HT1080 (cell line): ENCODE measurements around the gene OIT3. TPM values are rescaled to one million over a fixed set of nuclear protein-coding genes. Genes with fewer than 3 reads are reported as not detected.
A peak's percentile ranks its signal among the peaks of the same experiment; 100 is the strongest.

Experiments
- DNase-seq: peaks from one replicate; pipeline ENCODE4 v3.0.0-alpha.2; 2015; ENCODE audit warnings: low read depth
- polyA plus RNA-seq, 2 experiments: library from polyadenylated mRNA; depleted of rRNA; stranded (reverse); fragments of >200 nt; gene quantifications; 2 replicates each; pipeline ENCODE4 v1.2.3, GENCODE V29; 2015
- total RNA-seq: library from RNA; depleted of rRNA; stranded (reverse); fragments of >200 nt; shearing (Covaris generic); gene quantifications from 2 replicates; pipeline ENCODE4 v1.2.3, GENCODE V29; 2014; rRNA removed

OIT3 gene
- not detected in 2 replicates for total RNA-seq
- polyA plus RNA-seq (2015; cell fraction: cytosol; rRNA removed) = not detected in 2 replicates
- polyA plus RNA-seq (2015; cell fraction: nucleus; rRNA removed) = not detected in 2 replicates

DNA sequence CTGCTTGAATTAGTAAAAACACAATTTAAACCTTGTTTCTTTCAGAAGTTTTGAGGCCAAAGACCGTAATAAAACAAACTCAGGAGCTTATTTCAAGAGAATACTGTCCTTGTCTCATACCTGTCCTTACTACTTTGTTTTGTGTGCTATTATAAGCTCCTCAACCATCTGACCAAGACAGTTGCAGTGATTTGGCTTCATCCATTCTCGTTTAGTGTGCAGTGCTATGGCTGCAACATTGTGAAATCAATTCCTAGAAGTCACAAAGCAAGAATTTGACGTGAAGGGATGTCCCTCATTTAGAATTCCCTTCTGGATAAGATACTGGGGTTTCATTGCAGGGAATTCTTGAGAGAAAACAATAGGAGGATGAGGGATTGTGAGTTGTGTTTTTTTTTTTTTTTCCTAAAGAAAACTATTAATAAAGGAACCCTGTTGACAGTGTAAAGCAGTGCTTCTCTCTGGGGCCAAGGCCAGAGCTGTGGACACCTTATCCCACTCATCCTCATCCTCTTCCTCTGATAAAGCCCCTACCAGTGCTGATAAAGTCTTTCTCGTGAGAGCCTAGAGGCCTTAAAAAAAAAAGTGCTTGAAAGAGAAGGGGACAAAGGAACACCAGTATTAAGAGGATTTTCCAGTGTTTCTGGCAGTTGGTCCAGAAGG lies at the start of gene OIT3:
OIT3 (plus strand) TSS at position 604 of the 663 bp plus-strand sequence. CDS start 60 bp downstream, outside the sequence.
- DNase-seq = no peak

DNA sequence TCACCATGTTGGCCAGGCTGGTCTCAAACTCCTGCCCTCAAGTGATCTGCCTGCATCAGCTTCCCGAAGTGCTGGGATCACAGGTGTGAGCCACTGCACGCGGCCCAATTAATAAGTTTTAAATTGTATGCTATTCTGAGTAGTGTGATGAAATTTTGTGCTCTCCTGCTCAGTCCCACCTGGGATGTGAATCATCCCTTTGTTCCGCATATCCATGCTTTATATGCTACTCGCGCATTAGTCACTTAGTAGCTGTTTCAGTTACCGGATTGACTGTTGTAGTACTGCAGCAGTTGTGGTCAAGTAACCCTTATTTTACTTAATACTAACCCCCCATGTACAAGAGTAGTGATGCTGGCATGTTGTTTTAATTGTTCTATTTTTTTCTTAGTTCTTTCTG lies 47.3 kb upstream of the OIT3 start:
- DNase-seq = peak; percentile 90

DNA sequence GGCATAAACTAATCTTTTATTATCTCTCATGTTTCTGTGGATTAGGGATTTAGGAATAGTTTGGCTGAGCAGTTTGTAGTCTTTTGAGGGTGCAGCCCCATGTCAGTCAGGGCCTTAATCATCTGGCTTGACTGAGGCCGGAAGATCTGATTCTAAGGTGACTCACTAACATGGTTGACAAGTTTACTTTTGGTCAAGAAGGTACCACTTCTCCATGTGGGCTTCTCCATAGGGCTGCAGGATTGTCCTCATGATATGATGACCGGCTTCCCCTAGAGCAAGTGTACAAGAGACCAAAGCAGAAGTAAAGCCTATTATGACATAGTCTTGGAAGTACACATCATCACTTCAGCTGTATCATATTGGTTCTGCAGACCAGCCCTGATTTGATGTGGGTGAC lies 45.9 kb upstream of the OIT3 start:
- DNase-seq = peak; percentile 66

- DNase-seq = no peak
Observed at GRCh38 chr10:72850861-72851260, 42.7 kb upstream of the OIT3 start.

GRCh38 chr10:72851509-72851908 lies 42.0 kb upstream of the OIT3 start:
- no peak for DNase-seq

DNA sequence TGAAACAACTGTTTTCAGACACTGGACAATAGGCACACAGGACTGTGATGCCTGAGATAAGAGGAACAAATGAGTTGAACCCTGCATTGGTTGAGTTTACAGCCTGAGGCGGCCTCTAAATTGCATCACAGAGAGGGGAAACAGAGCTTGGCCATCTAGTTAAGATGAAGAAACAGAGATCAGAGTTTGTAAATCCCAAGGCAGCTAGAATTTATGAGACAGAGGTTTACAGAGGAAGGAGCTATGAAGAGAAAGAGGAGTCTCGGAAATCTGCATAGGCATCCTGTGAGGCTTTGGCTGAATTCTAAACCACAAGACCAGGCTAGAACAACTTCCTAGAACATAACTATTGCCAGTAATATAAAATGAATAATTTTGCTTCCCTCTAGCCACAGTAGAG lies 41.0 kb upstream of the OIT3 start:
- DNase-seq = no peak

DNA sequence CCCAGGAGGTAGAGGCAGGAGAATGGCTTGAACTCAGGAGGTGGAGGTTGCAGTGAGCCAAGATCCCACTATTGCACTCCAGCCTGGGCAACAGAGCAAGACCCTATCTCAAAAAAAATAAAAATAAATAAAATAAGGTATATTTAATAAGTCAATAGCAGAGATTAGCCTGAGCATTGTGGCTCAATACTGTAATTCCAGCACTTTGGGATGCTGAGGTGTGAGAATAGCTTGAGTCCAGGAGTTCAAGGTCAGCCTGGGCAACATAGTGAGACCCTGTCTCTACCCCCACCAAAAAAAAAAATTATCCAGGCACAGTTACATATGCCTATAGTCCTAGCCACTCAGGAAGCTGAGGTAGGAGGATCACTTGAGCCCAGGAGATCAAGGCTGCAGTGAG lies 38.4 kb upstream of the OIT3 start:
- DNase-seq = no peak

- DNase-seq = no peak
Observed at GRCh38 chr10:72855790-72856189, 37.7 kb upstream of the OIT3 start.

GRCh38 chr10:72858067-72858466 lies 35.5 kb upstream of the OIT3 start:
- DNase-seq = no peak

DNA sequence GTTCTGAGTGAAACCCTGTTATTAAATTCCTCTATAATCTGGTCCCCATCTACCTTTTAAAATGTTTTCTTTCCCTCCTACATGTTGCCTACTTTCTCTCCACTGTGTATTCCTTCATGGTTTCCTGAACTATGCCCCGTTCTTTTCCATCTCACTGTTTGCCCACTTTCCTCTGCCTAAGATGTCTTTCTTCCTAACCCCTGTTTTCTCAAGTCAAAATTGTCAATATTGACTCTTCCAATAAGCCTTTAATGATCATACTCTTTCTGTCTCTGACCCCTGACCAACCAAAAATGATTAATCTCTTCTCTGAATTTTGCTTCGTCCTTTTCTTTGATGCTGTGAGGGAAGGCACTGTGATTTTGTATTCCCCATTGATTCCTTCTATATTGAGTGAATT lies 30.6 kb upstream of the OIT3 start:
- DNase-seq = no peak

DNA sequence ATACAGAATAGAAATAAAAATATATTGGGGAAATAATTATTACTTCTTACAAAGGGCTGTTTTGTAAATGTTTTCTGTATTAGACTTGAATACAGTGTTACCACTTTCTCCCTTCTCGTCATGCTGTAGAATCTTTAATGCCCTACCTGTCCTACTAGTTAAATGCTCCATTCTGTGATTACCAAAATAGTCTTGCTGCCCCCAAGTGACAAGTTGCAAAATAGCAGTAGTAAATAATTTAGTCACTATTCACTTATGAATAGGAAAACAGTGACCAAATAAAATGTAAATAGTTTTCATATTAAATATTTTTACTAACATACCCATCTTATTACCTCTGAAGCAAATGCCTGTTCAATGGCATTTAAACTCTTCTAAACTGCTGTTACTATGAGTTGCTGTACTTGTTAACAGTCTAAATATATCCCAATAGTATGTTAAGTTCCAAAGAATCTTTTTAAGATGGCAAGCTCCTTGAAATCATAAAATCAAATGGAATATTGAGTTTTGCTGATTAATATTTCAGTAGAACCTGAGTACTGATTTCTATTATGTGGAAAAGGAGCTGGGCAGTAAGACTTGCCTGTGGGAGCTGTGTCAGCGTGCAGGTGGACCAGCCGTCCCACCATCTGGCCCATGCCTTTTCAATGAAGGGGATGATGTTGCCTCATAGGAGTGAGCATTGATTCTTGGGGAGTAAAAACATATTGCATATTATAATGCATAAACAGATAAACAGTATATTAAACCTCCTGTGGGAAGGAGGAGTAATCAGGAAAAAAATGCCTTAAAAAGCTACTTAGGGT lies 18.1 kb upstream of the OIT3 start:
- peak; percentile 24 for DNase-seq

- no peak for DNase-seq
Observed at GRCh38 chr10:72879245-72879644, 14.3 kb upstream of the OIT3 start.

DNA sequence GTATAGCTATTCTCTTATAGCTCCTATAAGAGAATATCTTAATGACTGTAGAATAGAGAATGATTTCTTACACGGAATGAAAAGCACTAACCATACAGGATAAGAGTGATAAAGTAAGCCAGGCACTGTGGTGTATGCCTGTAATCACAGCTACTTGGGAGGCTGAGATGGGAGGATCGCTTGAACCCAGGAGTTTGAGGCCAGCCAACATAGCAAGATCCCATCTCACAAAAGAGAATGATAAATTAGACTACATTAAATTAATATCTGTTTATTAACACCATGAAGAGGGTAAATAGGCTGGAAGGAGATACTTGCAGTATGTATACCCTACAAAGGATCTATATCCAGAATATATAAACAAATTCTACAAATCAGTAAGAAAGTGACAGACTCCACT lies 12.2 kb upstream of the OIT3 start:
- no peak for DNase-seq

DNA sequence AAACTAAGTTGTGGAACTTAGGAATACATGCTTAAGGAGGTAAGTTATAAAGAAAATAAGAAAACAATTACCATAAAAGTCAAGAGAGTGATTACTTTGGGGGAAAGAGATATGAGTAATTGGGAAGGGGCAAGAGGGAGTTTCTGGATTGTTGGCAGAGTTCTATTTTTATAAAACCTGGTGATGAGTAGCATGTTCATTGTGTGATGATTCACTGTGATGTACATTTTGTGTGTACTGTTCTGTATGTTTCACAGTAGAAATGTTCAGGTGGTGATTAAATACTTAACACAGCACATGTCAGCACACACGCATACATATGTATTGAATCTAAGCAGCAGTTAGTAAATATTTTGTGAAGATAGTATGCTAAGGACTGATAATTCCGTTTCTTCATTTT lies 9.7 kb upstream of the OIT3 start:
- DNase-seq = peak; percentile 40

DNA sequence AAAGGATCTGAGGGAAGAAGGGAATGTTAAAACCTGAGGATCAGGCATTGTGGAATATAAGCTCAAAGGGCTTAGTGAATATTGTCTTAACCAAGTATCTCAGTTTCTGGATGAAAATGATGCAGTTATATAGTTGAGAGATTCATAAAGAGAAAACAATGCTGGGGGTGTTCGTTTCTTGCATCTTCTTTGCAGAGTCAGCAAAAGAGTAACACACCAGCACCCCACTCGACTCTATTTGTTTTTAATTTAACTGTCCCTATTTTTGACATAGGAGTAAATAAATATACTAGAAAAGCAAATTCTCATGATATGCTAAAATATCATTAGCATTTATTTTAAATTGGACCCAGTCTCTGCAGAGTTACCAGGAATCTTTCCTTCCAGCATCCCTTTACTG lies 7.6 kb upstream of the OIT3 start:
- DNase-seq = no peak

DNA sequence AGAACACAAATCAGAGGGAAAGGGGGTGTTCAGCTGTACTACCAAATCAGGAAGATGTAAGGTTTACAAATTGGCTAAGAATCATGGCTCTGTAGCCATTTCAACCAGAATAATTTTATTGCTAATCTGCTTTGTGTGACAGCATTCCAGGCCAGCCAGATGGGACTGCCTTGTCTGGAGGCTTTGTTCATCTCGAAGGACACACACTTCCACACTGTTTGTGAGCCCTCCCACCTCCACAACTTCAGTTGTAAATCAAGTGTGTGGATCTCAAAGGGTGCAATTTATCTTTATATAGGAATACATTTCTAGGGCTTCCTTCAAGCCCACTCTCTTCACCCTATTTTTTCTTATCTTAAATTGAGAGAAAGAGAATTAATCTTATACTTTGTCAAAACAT lies 6.9 kb upstream of the OIT3 start:
- DNase-seq = no peak

DNA sequence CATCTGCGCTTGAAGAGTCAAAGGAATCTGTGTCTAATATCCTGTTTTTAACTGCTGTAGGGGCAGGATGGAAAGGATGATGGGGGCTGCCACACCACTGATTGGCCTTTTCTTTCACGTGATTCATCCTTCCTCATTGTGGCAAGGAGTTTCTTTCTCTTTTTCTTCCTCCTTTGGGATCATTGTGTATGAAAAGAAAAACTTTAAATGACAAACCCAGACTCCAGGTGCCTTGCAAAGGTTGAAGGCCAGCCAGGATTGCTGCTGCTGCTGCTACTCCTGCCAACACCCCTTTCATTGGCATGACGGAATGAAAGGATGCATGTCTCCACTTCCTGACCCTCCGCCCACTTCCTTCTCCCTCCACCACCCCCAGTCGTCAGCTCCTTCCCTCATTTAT lies 6.5 kb upstream of the OIT3 start:
- DNase-seq = peak; percentile 27

DNA sequence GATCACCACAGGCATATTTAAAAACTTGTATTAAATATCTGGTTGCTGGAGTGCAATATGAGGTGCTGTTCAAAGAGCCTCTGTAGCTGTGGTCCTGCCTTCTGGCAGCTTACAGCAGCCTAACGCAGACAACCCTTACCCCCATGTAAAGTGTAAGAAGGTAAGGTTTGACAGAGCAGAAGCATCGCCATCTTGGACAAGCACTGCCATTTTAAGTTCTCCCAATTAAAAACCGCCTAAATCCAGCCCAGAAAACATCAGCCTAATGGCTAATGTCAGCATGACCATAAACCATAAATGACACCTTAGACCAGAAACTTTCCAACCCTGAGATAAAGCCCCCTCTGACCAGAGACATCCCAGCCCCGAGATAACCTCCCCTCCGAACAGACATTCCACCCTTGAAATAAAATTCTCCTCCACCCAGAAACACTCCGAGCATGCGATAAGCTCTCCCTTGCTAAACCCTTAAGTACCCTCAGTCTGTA lies 5.3 kb upstream of the OIT3 start:
- DNase-seq = no peak

DNA sequence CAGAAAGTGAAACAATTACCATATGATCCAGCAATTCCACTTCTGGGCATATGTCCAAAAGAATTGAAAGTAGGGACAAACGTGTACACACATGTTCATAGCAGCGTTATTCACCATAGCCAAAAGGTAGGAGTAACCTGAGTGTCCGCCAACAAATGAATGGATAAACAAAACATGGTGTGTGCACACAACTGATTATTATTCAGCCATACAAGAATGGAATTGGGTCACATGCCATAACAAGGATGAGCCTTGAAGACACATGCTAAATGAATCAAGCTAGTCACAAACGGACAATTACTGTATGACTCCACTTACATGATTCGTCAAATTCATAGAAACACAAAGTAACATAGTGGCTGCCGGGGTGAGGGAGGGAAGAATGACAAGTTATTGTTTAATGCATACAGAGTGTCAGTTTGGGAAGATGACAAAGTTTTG lies 4.1 kb upstream of the OIT3 start:
- no peak for DNase-seq

DNA sequence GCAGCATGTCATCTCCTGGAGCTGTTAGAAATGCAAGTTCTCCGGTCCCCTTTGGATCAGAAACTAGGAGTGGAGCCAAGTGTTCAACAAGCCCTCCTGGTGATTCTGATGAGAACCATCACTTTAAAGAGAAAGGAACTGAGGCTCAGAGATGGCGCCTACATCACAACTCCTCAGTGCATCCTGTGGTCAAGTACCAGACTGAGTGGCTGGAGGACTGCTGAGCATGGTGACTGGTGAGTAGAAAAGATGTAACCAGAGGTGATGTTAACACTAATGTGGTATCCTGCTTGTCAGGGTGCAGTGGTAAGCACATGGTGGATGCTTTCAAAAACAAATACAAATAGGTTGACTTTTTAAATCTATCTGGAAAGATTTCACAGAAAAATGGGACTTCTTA lies 3.5 kb upstream of the OIT3 start:
- DNase-seq = no peak

GRCh38 chr10:72895236-72895850 lies 1.8 kb downstream of the OIT3 start:
- DNase-seq = no peak

DNA sequence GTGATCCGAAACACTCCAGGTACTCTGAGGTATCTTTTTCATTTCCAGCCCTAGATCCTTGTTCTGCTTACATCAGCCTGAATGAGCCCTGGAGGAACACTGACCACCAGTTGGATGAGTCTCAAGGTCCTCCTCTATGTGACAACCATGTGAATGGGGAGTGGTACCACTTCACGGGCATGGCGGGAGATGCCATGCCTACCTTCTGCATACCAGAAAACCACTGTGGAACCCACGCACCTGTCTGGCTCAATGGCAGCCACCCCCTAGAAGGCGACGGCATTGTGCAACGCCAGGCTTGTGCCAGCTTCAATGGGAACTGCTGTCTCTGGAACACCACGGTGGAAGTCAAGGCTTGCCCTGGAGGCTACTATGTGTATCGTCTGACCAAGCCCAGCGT lies 5.1 kb downstream of the OIT3 start:
- DNase-seq = no peak
